Activated T-cell treated with anti-CD3 and anti-CD28 coated beads, Interleukin-2, amount 50 U/mL, for 48 hours (primary cell): ENCODE measurements around the gene NOB1.
"Not testable (repeated sequence)": the region's sequence is repeated elsewhere in the genome, so short reads cannot be mapped to it uniquely, and the experiment has no call there.

Experiments used
- DNase-seq, 2 experiments: peaks; one replicate each; pipeline ENCODE4 v3.0.0-alpha.2; 2020

Gene NOB1

DNA sequence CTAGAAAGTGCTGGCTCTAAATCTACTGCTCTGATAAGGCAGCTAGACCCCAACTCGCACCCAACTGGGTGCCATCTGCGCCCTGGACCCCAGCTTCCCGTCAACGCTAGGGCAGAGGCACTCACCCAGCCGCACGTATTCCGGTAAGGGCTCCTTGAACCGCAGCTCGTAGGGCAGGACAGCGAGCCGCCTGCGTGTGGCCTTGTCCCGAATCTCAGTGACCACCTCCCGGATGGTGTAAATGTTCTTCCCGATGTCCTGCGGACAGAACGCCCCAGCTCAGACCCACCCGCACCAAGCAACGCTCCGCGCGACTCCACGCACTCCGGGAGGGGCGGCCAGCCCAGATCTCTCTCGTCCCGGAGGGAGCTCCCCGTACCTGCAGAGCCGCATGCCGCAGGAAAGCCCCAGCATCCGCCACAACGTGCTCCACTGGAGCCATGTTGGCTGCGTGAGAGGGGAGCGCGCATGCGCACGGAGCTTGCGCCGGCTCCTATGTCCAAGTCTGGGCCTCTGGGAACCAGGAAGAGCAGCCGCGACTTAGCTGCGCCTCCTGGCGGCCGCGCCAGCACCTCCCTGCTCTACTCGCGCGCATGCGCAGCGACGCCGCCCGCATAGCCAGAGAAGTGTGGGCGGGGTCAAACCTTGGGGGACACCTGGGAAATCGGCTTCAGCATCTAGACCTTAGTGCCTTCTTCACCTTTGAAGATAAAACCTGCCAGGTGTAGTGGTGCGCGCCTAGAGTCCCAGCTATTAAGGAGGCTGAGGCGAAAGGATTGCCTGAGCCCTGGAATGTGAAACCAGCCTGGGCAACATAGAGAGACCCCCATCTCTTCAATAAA, at the start of gene NOB1:
Gene NOB1 (minus strand): TSS at position 458 of the 842 bp plus-strand sequence. CDS start 16 bp downstream, at position 442.
- DNase-seq: peak; percentile 96 to 97

DNA sequence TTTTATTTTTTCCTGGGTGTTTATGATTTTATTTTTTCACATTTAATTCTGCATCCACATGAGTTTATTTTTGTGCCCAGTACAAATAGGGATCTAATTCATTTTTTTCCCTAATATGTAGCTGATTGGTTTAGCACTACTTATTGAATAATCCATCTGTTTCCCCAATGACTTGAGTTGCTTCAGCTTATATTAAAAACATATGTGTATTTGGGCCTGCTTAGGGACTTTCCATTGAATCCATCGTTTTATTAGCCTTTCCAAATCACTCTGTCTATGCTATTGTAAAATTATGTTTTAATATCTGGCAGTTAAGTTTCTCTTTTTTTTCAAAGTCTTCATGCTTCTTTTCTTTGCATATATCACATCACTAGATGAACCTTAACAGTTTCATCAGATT, 49.6 kb upstream of the NOB1 start:
- DNase-seq: no peak

DNA sequence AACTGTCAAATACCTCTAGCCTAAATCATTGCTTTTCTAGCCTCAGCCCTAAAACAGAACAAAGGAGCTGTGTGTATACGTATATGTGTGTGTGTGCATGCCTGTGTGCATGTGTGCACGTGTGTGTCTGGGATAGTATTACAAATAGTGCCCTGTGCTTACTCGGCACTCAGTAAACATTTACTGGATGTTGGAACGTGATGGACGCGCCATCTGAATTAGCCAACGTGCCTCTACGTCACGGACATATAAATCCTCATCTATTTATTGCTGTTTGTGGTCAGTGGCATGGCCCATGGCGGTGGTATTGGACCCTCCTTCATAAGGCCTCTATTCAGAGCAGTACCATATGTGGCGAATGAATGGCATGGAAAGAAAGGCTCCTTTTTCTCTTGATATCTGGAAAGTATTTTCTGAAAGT, 44.9 kb upstream of the NOB1 start:
- DNase-seq: no peak

DNA sequence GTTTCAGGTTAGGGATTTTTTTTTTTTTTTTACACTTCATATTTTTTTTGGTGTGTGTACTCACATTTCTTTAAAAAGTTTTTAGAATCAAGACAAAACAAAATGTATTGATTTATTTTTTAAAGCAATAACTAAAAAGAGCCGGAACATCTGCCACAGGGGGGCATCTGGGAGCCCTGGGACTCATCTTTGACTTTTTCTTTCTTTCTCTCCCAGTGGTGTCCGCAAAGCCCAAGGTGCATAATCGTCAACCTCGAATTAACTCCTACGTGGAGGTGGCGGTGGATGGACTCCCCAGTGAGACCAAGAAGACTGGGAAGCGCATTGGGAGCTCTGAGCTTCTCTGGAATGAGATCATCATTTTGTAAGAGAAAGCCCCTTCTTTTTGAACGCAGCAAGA, 43.7 kb upstream of the NOB1 start:
- DNase-seq: no peak

DNA sequence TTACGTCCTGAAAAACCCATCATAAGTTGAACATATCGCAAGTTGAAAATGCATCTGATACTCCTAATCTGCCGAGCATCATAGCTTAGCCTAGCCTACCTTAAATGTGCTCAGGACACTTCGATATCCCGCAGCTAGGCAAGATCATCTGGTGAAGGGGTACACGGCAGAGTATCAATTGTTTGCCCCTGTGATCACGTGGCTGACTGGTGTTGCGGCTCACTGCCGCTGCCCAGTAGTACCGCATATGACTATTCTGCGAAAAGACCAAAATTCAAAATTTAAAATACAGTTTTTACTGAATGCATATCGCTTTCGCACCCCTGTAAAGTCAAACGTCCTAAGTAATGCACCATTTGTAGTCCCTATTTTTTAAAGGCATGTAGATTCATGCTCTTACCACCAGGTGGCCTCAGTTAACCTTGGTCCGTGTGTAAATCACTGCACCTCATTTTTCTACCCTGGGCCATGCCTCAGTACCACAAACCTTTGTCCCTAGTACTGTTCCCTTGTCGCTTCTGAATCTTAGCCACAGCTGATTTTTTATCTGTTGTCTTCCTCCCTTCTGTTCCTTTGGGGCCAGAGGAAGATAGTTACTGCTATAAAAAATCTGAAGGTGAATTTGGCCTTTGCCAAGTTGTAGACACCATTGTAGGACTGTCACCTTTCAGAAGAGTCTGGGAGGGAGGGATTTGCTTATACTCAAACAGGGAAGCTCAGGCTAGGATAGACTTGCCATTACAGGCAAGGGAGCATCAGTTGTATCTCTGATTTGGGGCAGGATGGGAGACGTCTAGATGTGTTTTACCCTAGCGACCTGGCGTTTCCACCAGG, 41.8 kb upstream of the NOB1 start:
- DNase-seq: peak; percentile 22 to 32

DNA sequence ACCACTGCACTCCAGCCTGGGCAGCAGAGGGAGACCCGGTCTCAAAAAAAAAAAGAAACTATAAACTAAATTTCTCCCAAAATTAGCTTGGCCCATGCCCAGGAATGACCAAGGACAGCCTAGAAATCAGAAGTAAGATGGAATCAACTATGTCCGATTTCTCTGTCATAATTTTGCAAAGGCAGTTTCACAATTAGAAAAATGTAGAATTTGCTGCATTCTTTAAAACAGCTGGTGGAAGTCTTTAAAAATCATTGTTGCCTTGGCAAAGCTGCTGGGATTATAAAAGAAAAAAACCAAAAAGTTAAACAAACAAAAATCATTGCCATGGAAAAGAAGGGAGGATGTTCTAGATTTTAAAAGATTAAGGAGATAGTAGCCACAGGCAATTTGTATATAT, 39.8 kb upstream of the NOB1 start:
- DNase-seq: no peak

DNA sequence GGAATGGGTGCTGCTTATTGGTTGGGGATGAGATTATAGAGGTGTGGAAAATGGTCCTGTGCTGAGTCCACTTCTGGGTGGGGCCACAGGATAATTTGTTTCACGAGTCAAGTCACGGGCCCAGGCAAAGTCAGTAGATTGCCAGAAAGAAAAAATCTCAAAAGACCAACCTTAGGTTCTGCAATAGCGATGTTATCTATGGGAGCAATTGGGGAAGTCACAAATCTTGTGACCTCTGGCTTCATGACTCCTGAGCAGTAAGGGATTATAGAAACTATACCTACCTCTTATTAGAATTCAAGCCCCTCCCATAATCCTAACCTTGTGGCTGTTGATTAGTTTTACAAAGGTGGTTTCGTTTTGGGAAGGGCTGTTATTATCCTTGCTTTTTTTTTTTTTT, 38.8 kb upstream of the NOB1 start:
- DNase-seq: no peak

DNA sequence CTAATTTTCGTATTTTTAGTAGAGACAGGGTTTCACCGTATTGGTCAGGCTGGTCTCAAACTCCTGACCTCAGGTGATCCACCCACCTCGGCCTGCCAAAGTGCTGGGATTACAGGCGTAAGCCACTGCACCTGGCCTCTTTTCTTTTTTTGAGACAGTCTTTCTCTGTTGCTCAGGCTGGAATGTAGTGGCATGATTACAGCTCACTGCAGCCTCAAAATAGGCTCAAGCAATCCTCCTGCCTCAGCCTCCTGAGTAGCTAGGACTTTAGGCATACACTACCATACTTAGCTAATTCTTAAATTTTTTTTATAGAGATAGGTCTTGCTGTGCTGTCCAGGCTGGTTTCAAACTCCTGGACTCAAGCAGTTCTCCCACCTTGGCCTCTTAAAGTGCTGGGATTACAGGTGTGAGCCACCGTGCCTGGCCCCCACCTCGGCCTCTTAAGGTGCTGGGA, 36.7 kb upstream of the NOB1 start:
- DNase-seq: not testable (repeated sequence)

DNA sequence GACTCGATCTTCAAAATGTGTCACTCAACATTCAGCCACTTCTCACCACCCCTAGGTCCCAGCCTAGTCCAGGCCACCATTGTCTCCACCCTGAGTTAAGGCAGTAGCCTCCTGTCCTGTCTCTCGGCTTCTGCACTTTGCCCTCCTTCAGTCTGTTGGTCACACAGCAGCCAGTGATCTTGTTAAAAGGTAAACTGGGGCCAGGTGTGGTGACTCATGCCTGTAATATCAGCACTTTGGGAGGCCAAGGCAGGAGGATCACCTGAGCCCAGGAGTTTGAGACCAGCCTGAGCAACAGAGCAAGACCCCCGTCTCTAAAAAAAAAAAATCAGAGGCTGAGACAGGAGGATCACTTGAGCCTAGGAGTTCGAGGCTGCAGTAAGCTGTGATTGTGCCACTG, 33.2 kb upstream of the NOB1 start:
- no peak for DNase-seq

DNA sequence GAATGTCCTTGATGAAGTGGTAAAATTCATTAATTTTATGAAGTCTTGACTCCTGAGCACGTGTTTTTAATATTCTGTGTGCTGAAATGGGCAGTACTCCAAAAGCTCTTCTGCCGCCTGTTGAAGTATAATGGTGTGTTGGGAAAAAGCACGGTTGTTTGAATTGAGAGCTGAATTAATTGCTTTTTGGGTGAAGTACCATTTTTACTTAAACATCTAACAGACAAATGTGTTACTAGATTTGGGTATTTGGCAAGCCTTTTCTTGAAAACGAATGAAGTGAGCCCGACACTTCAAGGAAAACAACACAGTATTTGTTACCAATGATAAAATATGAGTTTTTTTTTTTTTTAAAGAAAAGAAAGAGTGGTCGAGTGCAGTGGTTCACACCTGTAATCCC, 29.9 kb upstream of the NOB1 start:
- no peak for DNase-seq

DNA sequence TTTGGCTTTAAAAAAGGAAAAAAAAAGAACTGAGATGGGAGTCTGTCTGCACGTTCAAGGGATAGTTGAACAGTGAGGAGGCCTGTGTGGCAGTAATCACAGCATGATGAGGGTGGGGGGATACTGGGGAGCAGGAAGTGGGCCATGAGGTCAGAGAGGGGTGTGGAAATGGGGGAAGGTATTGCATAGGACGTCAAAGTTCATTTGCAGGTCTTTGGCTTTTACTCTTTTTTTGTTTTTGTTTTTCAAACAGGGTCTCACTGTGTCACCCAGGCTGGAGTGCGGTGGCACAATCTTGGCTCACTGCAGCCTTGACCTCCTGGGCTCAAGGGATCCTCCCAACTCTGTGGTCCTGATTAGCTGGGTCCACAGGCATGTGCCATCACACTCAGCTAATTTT, 26.4 kb upstream of the NOB1 start:
- no peak for DNase-seq

DNA sequence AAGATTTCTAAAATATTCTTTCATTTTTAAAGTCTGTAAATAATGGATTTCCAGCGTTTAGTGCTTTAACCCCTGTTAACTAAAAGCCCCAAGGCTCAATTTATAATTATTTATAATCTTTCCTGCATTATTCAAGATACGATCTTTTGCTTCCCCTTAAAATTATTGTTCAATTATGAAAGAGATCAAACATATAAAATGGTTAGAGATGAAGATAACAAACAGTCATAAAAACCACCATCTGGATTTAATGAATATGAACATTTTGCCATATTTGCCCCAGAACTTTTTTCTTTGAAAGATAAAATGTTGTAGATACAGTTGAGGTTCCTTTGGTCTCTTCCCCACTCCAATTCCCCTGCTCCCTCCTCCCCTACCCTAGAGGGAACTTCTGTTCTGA, 25.0 kb upstream of the NOB1 start:
- no peak for DNase-seq

DNA sequence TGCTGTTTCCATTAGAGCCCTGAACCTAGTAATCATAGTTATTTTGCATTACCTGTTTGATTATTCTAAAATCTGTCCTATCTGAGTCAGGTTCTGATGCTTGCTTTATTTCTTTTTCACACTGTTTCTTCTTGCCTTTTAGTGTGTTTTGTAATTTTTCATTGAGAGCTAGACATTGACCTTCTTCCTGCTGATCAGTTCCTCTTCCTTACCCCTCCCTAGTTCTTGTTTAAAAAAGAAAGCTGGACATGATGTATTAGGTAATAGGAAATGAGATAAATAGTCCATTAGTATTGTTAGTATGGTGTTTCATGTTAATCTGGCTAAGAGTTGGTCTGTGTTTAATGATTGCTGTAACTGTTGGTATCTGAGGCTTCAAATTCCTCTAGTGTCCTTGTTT, 20.8 kb upstream of the NOB1 start:
- no peak for DNase-seq

DNA sequence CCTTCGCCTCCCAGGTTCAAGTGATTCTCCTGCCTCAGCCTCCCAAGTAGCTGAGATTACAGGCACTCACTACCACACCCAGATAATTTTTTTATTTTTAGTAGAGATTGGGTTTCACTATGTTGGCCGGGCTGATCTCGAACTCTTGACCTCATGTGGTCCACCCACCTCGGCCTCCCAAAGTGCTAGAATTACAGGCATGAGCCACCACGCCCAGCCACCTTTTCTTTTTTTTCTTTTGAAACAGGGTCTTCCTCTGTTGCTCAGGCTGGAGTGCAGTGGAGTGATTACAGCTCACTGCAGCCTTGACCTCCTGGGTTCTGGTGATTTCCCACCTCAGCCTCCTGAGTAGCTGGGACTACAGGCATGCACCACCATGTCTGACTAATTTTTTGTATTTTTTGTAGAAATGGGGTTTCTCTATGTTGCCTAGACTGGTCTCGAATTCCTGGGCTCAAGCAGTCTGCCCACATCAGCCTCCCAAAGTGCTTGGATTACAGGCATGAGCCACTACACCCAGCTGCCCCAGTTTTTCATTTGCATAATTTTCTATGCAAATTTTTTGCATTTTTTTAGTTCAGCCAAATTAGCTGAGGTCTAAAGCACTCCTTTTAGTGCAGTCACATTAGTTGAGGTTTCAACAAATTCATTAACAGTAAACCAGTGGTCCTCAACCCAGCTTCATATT, 18.7 kb upstream of the NOB1 start:
- no peak for DNase-seq

DNA sequence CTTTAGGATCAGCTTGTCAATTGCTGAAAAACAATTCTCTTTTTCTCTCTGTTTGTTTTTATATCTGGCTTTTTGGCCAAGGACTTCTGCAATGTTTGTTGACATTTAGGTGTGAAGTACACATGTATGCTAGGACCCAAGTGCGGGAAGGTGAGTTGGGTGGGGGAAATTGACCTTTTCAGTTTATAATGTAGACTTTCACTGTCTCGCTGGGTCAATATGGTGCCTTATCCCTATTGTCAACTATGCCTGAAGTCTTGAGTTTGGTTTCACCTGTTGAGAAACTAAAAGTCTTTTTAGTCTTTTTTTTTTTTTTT, 16.9 kb upstream of the NOB1 start:
- no peak for DNase-seq

DNA sequence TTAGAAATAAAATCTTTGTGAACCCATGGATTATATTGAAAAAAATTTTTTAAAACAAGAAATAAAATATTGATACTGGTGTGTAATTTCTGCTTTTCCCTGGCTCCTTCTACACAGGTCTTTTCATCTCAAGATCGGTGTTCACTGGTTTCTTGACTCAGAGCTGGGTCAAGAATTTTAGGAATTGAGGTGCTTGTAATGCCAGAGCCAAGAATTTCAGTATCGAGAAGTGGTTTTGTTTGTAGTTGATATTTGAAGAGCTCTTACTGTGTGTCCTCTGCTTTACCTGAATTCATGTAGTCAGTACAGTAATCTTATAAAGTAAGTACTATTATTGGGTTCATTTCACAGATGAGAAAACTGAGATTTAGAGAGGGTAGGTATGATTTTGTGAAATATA, 14.7 kb upstream of the NOB1 start:
- no peak for DNase-seq

DNA sequence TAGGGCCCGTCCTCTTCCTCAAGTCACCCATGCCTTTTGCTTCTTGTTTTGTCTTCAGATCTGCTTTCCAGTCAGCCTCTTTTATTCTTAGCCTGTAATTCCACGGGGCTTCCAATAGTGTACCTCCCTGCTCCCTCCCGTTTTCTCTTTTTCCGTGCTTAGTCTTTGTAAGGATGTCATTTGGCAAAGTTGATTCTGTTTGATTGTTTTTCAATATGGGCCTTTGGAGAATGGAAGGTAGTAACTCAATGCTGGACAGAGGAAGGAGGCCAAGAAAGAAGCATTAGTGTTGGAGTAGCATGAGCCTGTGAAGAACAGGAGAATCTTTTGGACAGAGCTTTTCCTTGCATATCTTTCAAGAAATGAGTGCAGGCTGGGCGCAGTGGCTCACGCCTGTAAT, 13.9 kb upstream of the NOB1 start:
- DNase-seq: no peak

DNA sequence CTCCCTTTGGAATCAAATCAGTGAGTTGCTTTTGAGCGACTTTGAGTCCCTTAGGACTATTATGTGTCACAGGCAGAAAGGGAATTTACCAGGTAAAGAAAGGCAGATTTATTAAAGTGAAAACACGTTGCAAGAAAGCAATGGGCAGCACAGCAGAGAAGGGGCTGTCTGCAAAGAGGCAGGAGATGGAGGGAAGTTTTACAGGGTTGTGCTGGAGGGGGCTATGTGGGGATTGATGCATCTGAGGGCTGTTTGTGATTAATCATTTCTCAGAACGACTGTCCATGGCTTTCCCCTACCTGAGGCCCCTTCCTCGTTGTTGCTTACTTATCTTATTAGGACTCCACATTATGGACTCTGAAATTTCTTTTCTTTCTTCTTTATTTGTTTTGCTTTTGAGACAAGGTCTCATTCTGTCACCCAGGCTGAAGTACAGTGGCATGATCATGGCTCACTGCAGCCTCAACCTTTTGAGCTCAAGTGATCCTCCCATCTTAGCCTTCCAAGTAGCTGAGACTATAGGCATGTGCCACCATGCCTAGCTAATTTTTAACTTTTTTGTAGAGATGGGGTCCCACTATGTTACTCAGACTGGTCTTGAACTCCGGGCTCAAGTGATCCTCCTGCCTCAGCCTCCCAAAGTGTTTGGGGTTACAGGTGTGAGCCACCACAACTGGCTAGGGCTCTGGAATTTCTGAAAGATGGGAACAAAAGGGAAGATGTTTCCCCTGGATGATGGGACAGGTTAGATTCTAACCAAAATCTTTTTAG, 12.9 kb upstream of the NOB1 start:
- no peak for DNase-seq

DNA sequence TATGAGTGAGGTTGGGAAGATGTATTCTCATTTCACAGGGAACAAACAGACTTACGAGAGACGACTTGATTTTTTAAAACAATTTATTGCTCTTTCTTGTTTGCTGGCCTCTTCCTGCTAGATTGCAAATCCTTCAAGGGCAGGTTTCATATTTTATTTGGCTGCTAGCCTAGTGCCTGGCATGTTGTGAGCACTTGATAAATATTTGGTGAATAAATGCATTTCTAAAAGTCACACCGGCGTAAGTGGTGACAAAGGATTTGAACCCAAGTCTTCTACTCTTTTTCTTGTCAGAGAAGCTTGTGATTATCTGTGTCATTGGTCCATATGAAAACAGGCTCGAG, 8.8 kb upstream of the NOB1 start:
- no peak for DNase-seq

DNA sequence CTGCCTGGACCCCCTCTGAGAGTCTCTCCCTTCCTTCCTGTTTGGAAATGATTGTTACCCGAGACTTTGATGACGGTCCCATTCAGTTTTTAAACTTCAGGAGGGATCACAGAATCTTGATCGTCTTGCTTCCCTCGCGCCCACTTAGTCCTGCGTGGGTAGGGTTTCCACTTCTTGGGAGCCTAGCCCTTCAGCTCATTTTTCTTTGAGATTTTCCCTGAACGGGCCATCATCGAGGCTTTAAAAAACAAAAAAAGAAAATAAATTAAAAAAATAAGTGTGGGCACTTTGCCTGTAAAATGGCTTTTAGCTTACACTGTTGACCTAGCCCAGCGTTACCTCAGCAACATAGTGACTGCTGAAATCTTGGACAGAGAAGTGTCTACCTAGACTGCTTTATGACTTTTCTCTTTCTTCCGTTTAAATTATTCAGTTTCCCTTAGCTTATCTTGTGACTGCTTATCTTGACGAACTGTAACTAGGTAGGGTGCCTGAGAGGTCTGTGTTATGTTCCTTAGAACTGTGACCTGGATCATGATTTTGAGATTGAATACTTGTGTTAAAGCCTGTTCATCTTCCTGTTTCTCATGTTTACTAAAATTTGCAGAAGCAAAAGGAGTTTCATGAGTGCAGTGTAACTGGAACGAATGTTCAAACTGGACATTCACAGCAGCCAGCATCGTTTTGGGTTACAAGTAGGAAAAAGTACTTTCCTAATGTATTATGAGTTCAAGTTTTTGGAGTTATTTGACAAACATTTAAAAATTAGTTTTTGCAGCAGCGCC, 8.3 kb upstream of the NOB1 start:
- no peak for DNase-seq

DNA sequence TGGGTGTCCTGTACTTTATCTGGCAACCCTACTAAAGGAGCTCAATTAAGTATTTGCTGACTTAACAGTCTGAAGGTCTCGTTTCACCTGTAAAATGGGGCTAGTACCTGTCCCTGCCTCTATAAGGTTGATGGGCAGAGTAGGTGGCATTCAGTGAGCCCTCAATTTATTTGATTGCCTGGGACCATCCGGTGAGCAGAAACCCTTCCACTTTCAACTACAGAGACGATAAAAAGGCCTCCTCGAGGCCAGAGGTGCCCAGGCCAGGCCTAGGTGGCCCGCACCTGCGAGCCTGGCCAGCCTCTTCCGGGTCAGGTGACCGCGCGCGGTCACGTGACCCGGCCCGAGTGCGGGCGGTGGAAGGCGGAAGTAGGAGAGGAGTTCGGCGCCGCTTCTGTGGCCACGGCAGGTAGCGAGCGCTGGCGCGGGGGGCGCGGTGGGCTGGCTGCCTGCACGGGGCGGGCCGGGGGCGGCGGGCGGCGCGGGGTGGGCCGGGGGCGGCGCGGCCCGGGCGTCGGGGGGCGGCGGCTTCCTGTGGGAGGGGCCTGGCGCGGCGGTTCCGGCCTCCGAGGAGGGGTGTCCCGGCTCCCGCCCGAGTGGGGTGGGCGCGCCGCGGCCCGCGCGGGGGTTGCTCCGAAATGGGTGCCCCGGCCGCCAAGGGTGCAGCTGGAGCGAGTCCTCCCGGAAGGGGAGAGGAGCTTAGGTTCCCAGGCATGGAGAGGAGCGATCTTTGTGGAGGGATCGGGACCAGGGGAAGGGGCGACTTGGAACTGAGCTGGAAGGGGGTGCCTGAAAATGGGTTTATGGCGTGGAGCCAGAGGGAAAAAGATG, 7.5 kb upstream of the NOB1 start, which contains the start of gene WWP2:
Gene WWP2 (plus strand): TSS at position 350 of the 831 bp plus-strand sequence. CDS start 24,679 bp downstream, outside the sequence.
- peak; percentile 85 to 86 for DNase-seq
